HepG2 (cell line): ENCODE results near the gene SLC39A2. TPM values are rescaled to one million over a fixed set of nuclear protein-coding genes. Genes with fewer than 3 reads are reported as not detected.

Source experiments
- DNMT3B ChIP-seq: conservative IDR thresholded peaks from 2 replicates; pipeline ENCODE4 v1.6.1; 2016; ENCODE audit warnings: missing biosample characterization, control low read depth
- GABPB1 ChIP-seq: IDR thresholded peaks from 2 replicates; pipeline ENCODE4 v1.6.1; 2016; ENCODE audit warnings: mild to moderate bottlenecking, missing genetic modification reagents, moderate library complexity, missing compliant biosample characterization
- MAF1 ChIP-seq: sonication (generic); formaldehyde crosslinking; IDR thresholded peaks from 2 replicates; pipeline ENCODE4 v1.5.0; 2020; ENCODE audit warnings: missing genetic modification reagents, borderline replicate concordance
- NR2F6 ChIP-seq, 2 experiments: IDR thresholded peaks; 2 replicates each; pipeline ENCODE4 v1.6.1; 2016; ENCODE audit warnings: antibody characterized with exemption in 1 of 2, mild to moderate bottlenecking in 1 of 2
- SP2 ChIP-seq: sonication (generic); formaldehyde crosslinking; IDR thresholded peaks from 2 replicates; pipeline ENCODE4 v1.5.1; 2020; ENCODE audit warnings: mild to moderate bottlenecking, missing genetic modification reagents
- TP53 ChIP-seq: sonication (generic); formaldehyde crosslinking; conservative IDR thresholded peaks from 2 replicates; pipeline ENCODE4 v1.4.0; 2020; ENCODE audit warnings: missing genetic modification reagents
- WIZ ChIP-seq: sonication (generic); formaldehyde crosslinking; IDR thresholded peaks from 2 replicates; pipeline ENCODE4 v1.5.1; 2020; ENCODE audit warnings: mild to moderate bottlenecking, missing genetic modification reagents
- ZBTB1 ChIP-seq: sonication (generic); formaldehyde crosslinking; IDR thresholded peaks from 2 replicates; pipeline ENCODE4 v1.4.0; 2020; ENCODE audit warnings: missing genetic modification reagents, borderline replicate concordance
- ZIK1 ChIP-seq: sonication (generic); formaldehyde crosslinking; IDR thresholded peaks from 2 replicates; pipeline ENCODE4 v1.5.0; 2020; ENCODE audit warnings: mild to moderate bottlenecking, low read depth, missing genetic modification reagents, borderline replicate concordance
- ZNF558 ChIP-seq: sonication (generic); formaldehyde crosslinking; IDR thresholded peaks from 2 replicates; pipeline ENCODE4 v1.9.0; 2022; ENCODE audit warnings: mild to moderate bottlenecking, missing genetic modification reagents, borderline replicate concordance
- ZNF839 ChIP-seq: sonication (generic); formaldehyde crosslinking; IDR thresholded peaks from 2 replicates; pipeline ENCODE4 v1.4.0; 2020; ENCODE audit warnings: missing genetic modification reagents, mild to moderate bottlenecking, borderline replicate concordance
- ZSCAN25 ChIP-seq: sonication (generic); formaldehyde crosslinking; IDR thresholded peaks from 2 replicates; pipeline ENCODE4 v1.8.0; 2022; ENCODE audit warnings: mild to moderate bottlenecking, missing genetic modification reagents
- ZSCAN31 ChIP-seq: sonication (generic); formaldehyde crosslinking; IDR thresholded peaks from 2 replicates; pipeline ENCODE4 v1.5.0; 2020; ENCODE audit warnings: low read depth, mild to moderate bottlenecking, missing genetic modification reagents
- polyA plus RNA-seq, 8 experiments: library from polyadenylated mRNA; depleted of rRNA in 3 of 8; stranded (reverse) in 7 of 8; unstranded in 1 of 8; fragments of >200 nt; fragmentation: Illumina TruSeq in 4 of 8; extraction: Trizol in 4 of 8; gene quantifications; 2 replicates each; pipeline versions ENCODE4 v1.2.1 to v1.2.3, GENCODE V29; 2011 to 2016; ENCODE audit warnings: low read depth in 4 of 8, missing spikeins in 1 of 8, mixed read lengths in 1 of 8; ENCODE audit not compliant: insufficient read depth in 1 of 8
- total RNA-seq, 5 experiments: library from RNA; depleted of rRNA; stranded (reverse); fragments of >200 nt; fragmentation: Illumina TruSeq; extraction: Trizol; gene quantifications; 2 replicates each; pipeline ENCODE4 v1.2.3, GENCODE V29; 2016; ENCODE audit warnings: low read depth in 1 of 5
- TF ChIP-seq, protein P1 (sequence below): sonication (generic); formaldehyde crosslinking; IDR thresholded peaks from 2 replicates; pipeline ENCODE4 v1.5.0; 2020; ENCODE audit warnings: mild to moderate bottlenecking, missing genetic modification reagents, borderline replicate concordance
- TF ChIP-seq, protein P2 (sequence below): sonication (generic); formaldehyde crosslinking; IDR thresholded peaks from 2 replicates; pipeline ENCODE4 v1.9.0; 2021; ENCODE audit warnings: missing genetic modification reagents, borderline replicate concordance
- TF ChIP-seq, protein P3 (sequence below): sonication (generic); formaldehyde crosslinking; IDR thresholded peaks from 2 replicates; pipeline ENCODE4 v1.4.0; 2020; ENCODE audit warnings: missing genetic modification reagents, low read depth, mild to moderate bottlenecking, borderline replicate concordance
- TF ChIP-seq, protein P4 (sequence below): sonication (generic); formaldehyde crosslinking; IDR thresholded peaks from 2 replicates; pipeline ENCODE4 v1.8.1; 2023; ENCODE audit warnings: mild to moderate bottlenecking, inconsistent platforms, moderate library complexity, missing genetic modification reagents, borderline replicate concordance

SLC39A2 gene
- total and polyA plus RNA-seq, 2 of the 13 experiments (the other 11 are each of a cell fraction or from before 2014, with no cell fraction given) = 0.08 to 0.11 TPM

DNA sequence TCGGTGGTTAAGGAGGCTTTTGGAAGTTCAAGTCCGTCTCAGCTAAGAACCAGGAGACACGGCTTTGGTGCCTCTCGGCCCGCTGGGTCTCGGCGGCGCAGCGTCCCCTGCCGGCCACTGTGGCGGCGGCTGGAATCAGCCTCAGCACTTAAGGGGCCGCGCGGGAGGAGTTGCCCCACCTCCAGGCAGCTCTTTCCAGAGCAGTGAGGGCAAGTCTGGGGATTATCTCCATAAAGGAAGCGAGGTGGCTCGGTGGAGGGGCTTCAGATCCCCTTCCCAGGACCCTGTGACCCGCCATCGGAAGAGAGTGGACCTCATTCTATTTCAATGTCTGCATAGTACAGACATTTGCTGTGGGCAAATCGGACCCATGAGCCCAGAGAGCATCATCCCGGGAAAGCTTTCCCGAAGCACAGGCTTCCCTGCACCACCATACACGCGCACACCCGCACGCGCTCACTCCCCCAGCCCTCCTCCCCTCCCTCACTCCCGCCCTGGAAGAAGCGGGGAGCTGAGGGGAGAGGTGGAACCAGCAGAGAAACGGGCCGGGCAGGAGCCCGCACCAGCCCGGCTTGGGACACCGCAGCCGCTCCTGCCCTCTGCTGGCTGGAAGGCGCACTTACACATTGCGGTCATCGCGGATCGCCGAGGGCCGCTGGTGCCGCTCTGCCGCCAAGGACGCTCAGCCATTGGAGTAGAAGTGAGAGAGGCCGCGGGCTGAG is 27.9 kb upstream of the SLC39A2 start (continued):
- TF ChIP-seq, protein P1, sequence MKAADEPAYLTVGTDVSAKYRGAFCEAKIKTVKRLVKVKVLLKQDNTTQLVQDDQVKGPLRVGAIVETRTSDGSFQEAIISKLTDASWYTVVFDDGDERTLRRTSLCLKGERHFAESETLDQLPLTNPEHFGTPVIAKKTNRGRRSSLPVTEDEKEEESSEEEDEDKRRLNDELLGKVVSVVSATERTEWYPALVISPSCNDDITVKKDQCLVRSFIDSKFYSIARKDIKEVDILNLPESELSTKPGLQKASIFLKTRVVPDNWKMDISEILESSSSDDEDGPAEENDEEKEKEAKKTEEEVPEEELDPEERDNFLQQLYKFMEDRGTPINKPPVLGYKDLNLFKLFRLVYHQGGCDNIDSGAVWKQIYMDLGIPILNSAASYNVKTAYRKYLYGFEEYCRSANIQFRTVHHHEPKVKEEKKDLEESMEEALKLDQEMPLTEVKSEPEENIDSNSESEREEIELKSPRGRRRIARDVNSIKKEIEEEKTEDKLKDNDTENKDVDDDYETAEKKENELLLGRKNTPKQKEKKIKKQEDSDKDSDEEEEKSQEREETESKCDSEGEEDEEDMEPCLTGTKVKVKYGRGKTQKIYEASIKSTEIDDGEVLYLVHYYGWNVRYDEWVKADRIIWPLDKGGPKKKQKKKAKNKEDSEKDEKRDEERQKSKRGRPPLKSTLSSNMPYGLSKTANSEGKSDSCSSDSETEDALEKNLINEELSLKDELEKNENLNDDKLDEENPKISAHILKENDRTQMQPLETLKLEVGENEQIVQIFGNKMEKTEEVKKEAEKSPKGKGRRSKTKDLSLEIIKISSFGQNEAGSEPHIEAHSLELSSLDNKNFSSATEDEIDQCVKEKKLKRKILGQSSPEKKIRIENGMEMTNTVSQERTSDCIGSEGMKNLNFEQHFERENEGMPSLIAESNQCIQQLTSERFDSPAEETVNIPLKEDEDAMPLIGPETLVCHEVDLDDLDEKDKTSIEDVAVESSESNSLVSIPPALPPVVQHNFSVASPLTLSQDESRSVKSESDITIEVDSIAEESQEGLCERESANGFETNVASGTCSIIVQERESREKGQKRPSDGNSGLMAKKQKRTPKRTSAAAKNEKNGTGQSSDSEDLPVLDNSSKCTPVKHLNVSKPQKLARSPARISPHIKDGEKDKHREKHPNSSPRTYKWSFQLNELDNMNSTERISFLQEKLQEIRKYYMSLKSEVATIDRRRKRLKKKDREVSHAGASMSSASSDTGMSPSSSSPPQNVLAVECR (CRISPR knock-in tag) = peak; percentile 45; the same call in 1 of the 2 replicates
- TF ChIP-seq ZSCAN31 (CRISPR knock-in tag) (peak; percentile 78; the same call in 1 of the 2 replicates), GABPB1 (CRISPR knock-in tag) (peak; percentile 71), ZSCAN25 (CRISPR knock-in tag) (peak; percentile 61; the same call in 1 of the 2 replicates), SP2 (CRISPR knock-in tag) (no peak; the same call in 1 of the 2 replicates), WIZ (CRISPR knock-in tag) (no peak; the same call in 1 of the 2 replicates), ZNF839 (CRISPR knock-in tag) (0 out of 2 replicates have a peak, but pooled peaks have one; percentile 1), NR2F6 (IDR thresholded peaks at IDR 0.05) (no peak), NR2F6 (CRISPR knock-in tag; IDR thresholded peaks at IDR 0.05) (0 out of 2 replicates have a peak, but pooled peaks have one; percentile 50), ZBTB1 (no peak), ZNF558 (no peak; the same call in 1 of the 2 replicates), TP53 (CRISPR knock-in tag) (peak; percentile 66; the same call in 1 of the 2 replicates), ZIK1 (CRISPR knock-in tag) (0 out of 2 replicates have a peak, but pooled peaks have one; percentile 1), MAF1 (peak; percentile 62; the same call in 1 of the 2 replicates), DNMT3B (CRISPR knock-in tag) (no peak; the same call in 1 of the 2 replicates)
- TF ChIP-seq, protein P2, sequence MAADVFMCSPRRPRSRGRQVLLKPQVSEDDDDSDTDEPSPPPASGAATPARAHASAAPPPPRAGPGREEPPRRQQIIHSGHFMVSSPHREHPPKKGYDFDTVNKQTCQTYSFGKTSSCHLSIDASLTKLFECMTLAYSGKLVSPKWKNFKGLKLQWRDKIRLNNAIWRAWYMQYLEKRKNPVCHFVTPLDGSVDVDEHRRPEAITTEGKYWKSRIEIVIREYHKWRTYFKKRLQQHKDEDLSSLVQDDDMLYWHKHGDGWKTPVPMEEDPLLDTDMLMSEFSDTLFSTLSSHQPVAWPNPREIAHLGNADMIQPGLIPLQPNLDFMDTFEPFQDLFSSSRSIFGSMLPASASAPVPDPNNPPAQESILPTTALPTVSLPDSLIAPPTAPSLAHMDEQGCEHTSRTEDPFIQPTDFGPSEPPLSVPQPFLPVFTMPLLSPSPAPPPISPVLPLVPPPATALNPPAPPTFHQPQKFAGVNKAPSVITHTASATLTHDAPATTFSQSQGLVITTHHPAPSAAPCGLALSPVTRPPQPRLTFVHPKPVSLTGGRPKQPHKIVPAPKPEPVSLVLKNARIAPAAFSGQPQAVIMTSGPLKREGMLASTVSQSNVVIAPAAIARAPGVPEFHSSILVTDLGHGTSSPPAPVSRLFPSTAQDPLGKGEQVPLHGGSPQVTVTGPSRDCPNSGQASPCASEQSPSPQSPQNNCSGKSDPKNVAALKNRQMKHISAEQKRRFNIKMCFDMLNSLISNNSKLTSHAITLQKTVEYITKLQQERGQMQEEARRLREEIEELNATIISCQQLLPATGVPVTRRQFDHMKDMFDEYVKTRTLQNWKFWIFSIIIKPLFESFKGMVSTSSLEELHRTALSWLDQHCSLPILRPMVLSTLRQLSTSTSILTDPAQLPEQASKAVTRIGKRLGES (CRISPR knock-in tag) = 0 out of 2 replicates have a peak, but pooled peaks have one; percentile 28
- TF ChIP-seq, protein P3, sequence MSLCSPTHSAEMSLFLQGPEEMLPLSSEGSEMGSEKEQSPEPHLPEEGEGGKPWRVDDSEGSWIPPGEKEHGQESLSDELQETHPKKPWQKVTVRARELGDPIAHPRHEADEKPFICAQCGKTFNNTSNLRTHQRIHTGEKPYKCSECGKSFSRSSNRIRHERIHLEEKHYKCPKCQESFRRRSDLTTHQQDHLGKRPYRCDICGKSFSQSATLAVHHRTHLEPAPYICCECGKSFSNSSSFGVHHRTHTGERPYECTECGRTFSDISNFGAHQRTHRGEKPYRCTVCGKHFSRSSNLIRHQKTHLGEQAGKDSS (CRISPR knock-in tag) = peak; percentile 37; the same call in 1 of the 2 replicates
- TF ChIP-seq, protein P4, sequence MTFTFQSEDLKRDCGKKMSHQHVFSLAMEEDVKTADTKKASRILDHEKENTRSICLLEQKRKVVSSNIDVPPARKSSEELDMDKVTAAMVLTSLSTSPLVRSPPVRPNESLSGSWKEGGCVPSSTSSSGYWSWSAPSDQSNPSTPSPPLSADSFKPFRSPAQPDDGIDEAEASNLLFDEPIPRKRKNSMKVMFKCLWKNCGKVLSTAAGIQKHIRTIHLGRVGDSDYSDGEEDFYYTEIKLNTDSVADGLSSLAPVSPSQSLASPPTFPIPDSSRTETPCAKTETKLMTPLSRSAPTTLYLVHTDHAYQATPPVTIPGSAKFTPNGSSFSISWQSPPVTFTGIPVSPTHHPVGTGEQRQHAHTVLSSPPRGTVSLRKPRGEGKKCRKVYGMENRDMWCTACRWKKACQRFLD (CRISPR knock-in tag) = 0 out of 2 replicates have a peak, but pooled peaks have one; percentile 27
